Measurements from ENCODE around the gene ARHGAP8.

The ARHGAP8 gene

DNA sequence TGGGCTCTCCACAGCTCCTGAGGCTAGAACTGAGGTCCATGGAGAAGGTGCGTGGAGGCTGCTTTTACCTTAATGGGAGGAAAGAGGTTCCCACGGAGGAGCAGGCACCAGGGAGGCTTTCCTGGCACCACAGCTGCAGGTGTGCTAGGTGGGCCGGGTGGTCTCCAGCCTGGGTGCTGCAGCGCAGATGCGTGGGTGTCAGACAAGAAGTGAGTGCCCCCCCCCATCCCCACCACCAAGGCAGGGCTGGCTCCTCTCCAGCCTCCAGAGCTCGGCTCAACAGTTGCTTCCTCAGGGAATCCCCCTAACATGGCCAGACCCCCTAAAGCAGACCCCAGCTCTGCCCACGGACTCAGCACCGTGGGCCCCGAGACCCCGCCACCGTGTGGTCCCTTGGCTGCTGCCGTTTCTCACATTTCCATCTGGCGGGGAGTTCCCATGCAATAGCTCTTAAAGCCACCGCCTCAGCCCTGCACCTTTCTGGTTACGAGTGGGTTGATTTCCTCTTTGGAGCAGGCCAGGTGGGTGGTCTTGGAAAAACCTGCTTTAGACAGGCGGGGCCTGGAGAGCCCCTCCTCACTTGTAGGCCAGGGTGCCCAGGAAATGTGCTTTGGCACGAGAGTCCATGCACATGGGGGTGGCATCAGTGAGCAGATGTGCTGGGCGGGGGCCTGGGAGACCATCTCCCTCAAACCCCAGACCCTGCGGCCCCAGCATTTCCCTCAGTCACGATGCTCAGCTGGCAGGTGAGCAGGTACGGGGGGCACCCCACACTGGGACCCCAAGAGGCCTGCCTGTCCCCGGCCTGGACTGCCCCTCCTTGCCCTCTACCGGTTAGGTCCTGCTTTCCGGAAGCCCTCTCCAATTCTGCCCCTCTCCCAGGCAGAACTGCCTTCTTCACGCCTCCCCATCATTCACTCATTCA lies 93.7 kb downstream of the ARHGAP8 start:
- no peak for DNase-seq (ENCODE audit: low read depth)
- H3K4me3 ChIP-seq (ENCODE audit: low read length): no peak overlapping the region
- TF ChIP-seq, protein P1, sequence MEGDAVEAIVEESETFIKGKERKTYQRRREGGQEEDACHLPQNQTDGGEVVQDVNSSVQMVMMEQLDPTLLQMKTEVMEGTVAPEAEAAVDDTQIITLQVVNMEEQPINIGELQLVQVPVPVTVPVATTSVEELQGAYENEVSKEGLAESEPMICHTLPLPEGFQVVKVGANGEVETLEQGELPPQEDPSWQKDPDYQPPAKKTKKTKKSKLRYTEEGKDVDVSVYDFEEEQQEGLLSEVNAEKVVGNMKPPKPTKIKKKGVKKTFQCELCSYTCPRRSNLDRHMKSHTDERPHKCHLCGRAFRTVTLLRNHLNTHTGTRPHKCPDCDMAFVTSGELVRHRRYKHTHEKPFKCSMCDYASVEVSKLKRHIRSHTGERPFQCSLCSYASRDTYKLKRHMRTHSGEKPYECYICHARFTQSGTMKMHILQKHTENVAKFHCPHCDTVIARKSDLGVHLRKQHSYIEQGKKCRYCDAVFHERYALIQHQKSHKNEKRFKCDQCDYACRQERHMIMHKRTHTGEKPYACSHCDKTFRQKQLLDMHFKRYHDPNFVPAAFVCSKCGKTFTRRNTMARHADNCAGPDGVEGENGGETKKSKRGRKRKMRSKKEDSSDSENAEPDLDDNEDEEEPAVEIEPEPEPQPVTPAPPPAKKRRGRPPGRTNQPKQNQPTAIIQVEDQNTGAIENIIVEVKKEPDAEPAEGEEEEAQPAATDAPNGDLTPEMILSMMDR (conservative IDR thresholded peaks at IDR 0.05; ENCODE audit: low read depth, low read length): no peak

- no peak overlapping the region for H3K4me3 ChIP-seq (ENCODE audit: low read length)
- no peak for DNase-seq (ENCODE audit: low read depth)
- TF ChIP-seq, protein P1 (conservative IDR thresholded peaks at IDR 0.05; ENCODE audit: low read depth, low read length): no peak
Measured at GRCh38 chr22:44846726-44847275, 94.4 kb downstream of the ARHGAP8 start.

- TF ChIP-seq, protein P1 (conservative IDR thresholded peaks at IDR 0.05; ENCODE audit: low read depth, low read length): no peak
- DNase-seq (ENCODE audit: low read depth): no peak
- no peak overlapping the region for H3K4me3 ChIP-seq (ENCODE audit: low read length)
Measured at GRCh38 chr22:44847380-44847779, 95.0 kb downstream of the ARHGAP8 start.

DNA sequence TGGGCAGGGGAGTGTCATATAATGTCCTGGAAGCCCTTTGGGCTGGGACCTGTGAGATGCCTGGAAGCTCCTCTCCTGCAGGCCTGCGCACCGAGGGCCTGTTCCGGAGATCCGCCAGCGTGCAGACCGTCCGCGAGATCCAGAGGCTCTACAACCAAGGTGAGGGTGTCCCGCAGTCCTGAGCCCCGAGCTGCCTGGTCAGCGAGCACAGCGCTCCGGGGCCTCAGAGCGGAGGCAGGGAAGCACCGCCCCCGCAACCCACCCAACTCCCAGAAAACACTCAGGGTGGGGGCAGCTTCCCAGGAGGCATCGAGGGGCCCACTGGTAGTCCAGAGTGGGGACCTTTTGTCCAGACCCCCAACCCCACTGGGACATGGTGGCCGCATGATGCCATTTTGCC lies 95.5 kb downstream of the ARHGAP8 start:
- TF ChIP-seq, protein P1 (conservative IDR thresholded peaks at IDR 0.05; ENCODE audit: low read depth, low read length): no peak
- H3K4me3 ChIP-seq (ENCODE audit: low read length): no peak overlapping the region
- DNase-seq (ENCODE audit: low read depth): no peak

DNA sequence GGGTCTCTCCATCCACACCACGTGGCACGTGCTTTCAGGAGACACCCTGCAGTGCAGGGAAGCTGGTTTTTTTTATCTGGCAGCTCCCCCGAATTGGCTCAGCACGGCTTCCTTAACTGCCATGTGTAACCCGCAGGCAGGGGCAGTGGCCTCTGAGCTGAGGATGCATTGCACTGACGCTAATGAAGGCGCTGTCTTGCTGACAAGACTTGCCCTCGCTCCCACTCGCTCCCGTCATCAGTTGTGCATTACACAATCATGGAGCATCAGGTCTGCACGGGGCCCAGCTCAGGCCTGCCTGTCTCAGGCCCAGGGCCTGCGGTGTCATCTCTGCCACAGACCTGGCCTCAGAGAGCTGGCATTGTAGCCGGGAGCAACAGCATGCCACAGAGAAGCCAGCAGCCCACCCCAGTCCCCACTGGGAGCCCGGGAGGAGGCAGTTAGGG lies 95.9 kb downstream of the ARHGAP8 start:
- DNase-seq (ENCODE audit: low read depth): no peak
- H3K4me3 ChIP-seq (ENCODE audit: low read length): no peak overlapping the region
- TF ChIP-seq, protein P1 (conservative IDR thresholded peaks at IDR 0.05; ENCODE audit: low read depth, low read length): no peak

DNA sequence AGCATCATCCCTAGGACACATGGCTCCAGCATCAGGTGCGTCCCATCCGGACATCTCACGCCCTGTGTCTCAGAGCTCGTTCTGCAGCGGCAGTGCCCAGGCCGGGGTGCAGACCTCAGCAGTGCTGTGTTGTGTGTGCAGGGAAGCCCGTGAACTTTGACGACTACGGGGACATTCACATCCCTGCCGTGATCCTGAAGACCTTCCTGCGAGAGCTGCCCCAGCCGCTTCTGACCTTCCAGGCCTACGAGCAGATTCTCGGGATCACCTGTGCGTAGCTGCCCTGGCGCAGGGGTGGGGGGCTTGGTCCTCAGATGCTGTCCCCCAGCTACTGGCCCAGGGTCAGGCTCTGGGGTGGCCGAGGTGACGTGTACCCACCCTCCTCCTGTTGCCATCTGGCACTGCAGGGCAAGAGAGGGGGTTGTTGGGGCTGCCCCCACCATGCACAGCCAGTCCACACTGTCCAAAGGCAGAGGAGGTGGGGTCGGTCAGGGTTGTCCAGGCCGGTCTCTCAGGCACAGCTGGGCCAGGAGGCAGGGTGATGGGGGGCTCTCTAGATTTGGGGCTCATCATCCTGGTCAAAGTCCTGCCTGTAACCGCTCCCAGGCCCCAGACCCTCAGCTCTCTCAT lies 96.5 kb downstream of the ARHGAP8 start:
- no peak for DNase-seq (ENCODE audit: low read depth)
- TF ChIP-seq, protein P1 (conservative IDR thresholded peaks at IDR 0.05; ENCODE audit: low read depth, low read length): no peak
- H3K4me3 ChIP-seq (ENCODE audit: low read length): no peak overlapping the region
